HG02852 (cell line): Measurements from ENCODE around the gene FNBP1L.
"Not testable (repeated sequence)": the region's sequence is repeated elsewhere in the genome, so short reads cannot be mapped to it uniquely, and the experiment has no call there.

Source experiments
- ATAC-seq: cut with Tn5 transposase; IDR thresholded peaks from one replicate; pipeline ENCODE4 v1.9.1; 2021; ENCODE audit warnings: mild to moderate bottlenecking, moderate library complexity; ENCODE audit not compliant: unreplicated experiment

Gene FNBP1L

GRCh38 chr1:93528412-93528811 lies 80.5 kb downstream of the FNBP1L start:
- no peak for ATAC-seq

- no peak for ATAC-seq
Measured at GRCh38 chr1:93531193-93531592, 83.3 kb downstream of the FNBP1L start.

GRCh38 chr1:93532780-93533378 lies 85.0 kb downstream of the FNBP1L start:
- no peak for ATAC-seq

- ATAC-seq, result no peak
Measured at GRCh38 chr1:93533677-93534076, 85.8 kb downstream of the FNBP1L start.

GRCh38 chr1:93537396-93537795 lies 89.5 kb downstream of the FNBP1L start:
- no peak for ATAC-seq

GRCh38 chr1:93537924-93538323 lies 90.0 kb downstream of the FNBP1L start:
- no peak for ATAC-seq

DNA sequence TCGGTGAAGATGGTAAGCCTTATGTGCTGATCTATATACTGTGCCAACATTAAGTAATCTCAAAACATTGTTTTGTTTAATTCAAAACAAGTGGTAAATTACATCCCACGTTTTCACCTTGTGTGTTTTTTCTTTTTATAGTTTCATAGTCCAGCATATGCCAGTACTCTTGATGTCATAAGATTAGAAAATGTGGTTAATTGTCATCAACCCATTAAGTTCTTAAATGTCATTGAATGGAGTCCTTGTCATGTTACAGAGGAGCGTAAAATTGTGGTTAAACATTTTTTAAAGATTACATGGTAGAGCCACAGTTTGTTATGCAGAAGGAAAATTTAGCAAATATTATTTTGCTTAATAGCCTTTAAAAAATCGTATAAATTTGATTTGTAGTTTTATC lies 93.1 kb downstream of the FNBP1L start:
- ATAC-seq, result no peak

- no peak for ATAC-seq
Measured at GRCh38 chr1:93542398-93542797, 94.5 kb downstream of the FNBP1L start.

DNA sequence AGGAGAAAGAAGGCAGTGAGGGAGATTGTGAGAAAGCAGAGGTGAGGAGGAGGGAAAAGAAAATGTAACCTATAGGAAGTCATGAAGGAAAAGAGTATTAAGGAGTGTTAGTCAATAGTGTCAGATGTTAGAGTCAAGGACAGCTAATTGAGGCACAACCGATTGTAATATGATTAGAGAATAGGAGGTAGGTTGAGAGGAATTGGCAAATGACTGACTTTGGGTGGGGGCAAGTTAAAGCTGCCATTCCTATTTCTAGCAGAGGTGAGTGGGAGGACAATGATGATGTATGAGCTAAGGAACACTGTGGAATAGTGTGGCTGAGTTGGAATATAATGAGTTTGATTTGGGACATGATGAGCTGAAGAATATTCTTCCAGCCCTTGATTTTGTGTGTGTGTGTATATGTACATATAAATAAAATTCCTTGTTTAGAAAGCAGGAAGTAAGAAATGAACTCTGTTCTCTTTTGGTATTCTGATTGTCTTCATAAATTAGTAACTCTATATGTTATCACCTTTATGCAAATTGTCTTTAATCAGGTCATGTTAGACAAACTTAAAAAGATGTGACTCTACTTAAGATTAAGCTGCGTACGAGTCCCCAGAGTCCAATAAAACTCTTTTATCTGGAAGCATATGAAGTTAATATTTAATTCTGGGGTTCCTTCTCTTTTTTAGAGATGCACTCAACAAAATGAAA lies 98.4 kb downstream of the FNBP1L start:
- ATAC-seq, result no peak

DNA sequence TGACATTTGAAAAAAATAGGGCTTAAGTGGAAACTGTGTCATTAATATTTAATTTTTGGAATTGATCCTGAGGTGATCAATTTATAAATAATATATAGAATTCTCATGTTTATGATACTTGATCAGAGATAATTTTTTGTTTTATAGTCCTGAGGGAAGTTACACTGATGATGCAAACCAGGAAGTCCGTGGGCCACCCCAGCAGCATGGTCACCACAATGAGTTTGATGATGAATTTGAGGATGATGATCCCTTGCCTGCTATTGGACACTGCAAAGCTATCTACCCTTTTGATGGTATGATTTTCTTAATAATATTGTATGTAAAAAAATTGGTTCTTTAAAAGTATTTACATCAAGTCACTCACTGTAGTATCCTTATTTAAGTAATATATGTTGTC lies 101.2 kb downstream of the FNBP1L start:
- no peak for ATAC-seq

DNA sequence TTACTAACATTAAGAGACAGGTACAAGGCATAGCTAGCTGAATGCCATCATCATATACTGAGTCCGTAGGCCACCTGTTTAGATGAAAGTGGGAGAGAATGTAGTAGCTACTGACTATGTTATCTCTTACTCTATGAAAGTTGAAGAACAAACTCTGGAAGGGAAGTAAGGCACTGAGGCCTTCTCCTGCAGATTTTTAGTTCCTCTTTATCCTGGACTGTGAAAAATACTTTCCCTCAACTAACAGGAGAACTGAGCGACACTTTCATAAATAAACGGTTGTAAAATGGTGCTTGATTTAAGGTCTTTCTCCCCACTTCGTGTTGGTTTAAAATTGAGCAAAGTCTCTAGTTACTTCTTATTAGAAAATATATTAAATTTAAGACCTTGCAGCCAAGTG lies 101.9 kb downstream of the FNBP1L start:
- no peak for ATAC-seq

GRCh38 chr1:93552741-93553455 lies 105.0 kb downstream of the FNBP1L start:
- ATAC-seq, result no peak

GRCh38 chr1:93553886-93554490 lies 106.1 kb downstream of the FNBP1L start:
- ATAC-seq, result not testable (repeated sequence)

GRCh38 chr1:93554883-93555872 lies 107.3 kb downstream of the FNBP1L start:
- ATAC-seq, result no peak

- ATAC-seq, result no peak
Measured at GRCh38 chr1:93556291-93556690, 108.4 kb downstream of the FNBP1L start.

GRCh38 chr1:93559045-93559444 lies 111.1 kb downstream of the FNBP1L start:
- no peak for ATAC-seq

- ATAC-seq, result no peak
Measured at GRCh38 chr1:93559695-93560094, 111.8 kb downstream of the FNBP1L start.

DNA sequence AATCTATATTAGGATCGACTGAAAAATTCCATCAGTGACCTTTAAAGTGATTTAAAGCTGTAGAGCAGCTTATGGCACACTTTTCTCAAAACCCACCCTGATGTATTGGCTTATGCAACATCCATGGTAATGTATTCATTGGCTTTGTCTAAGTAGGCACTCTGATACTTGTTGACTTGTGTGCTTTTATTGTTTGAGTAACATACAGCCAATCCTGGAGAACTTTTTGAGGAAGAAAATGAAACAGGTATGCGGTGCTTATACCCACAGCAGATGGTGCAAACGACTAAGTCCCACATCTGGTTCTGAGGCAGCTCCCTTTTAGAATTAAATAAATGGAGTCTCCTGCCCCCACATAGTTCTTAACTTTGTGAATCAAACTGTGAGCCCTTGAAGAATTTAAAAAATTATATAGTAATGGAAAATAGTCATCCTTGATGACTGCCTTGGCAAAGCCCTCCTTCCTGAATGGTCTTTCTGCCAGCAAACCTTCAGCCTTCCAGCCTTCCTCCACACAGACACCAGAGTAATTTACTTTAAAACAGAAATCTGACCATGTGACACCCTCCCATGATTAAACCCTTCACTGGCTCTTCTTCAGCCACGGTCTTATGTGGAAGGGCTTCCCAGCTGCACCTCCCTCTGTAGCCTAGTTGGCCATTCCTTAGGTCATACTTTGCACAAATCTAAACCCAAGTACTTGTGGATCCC lies 117.7 kb downstream of the FNBP1L start:
- ATAC-seq, result no peak

GRCh38 chr1:93566227-93566626 lies 118.3 kb downstream of the FNBP1L start:
- ATAC-seq, result no peak
